OCI-LY3 (cell line): ENCODE measurements around the gene RTN4IP1.

Experiments used
- EZH2phosphoT487 ChIP-seq: fragments of 200-600 bp; shearing (Covaris generic); IDR thresholded peaks from 2 replicates; pipeline ENCODE4 v1.6.1; 2018; ENCODE audit warnings: antibody characterized with exemption, mixed run types, low read depth
- TF ChIP-seq, protein P1 (sequence below): fragments of 200-600, 300-600 bp; sonication (generic); IDR thresholded peaks from 2 replicates; pipeline ENCODE4 v1.5.1; 2014; ENCODE audit warnings: antibody characterized with exemption, low read length, low read depth

DNA sequence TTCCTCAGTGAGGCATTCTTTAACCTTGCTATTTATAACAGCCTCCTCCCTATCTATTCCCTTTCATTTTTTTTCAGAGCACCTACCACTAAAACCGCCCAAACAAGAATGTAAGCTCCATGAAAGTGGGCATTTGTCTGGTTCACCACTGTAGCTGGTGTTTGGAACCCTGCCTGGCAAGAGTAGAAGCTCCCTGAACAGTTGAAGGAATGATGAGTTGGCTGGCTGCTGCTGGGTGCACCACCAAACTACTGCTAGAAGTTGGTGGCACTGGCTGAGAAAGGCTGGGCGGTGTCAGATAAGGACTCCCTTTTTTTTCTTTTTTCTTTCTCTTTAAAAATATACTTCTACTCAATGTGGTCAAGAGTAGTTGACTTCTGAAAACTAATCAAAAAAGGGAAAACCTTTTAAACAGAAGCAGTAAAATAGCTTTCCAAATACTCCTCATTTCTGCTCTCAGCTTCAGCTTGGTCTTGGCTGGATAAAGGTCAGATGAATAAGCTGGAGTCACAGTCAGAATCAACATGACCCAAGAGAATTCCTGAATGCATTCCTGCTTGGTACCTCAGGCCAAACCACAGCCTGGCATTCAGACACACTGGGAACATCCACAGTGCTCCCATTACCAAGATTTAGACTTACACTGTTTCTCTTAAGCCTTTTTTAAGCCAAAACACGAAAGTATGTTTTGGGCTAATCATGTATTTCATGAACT lies 38.0 kb downstream of the RTN4IP1 start:
- TF ChIP-seq, protein P1, sequence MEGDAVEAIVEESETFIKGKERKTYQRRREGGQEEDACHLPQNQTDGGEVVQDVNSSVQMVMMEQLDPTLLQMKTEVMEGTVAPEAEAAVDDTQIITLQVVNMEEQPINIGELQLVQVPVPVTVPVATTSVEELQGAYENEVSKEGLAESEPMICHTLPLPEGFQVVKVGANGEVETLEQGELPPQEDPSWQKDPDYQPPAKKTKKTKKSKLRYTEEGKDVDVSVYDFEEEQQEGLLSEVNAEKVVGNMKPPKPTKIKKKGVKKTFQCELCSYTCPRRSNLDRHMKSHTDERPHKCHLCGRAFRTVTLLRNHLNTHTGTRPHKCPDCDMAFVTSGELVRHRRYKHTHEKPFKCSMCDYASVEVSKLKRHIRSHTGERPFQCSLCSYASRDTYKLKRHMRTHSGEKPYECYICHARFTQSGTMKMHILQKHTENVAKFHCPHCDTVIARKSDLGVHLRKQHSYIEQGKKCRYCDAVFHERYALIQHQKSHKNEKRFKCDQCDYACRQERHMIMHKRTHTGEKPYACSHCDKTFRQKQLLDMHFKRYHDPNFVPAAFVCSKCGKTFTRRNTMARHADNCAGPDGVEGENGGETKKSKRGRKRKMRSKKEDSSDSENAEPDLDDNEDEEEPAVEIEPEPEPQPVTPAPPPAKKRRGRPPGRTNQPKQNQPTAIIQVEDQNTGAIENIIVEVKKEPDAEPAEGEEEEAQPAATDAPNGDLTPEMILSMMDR: no peak
- no peak for TF ChIP-seq EZH2phosphoT487
